Cerebellar cortex (tissue), 1 donor: ENCODE data around the gene EVI5L.

Experiments
- DNase-seq: peaks from one replicate; pipeline ENCODE4 v3.0.0-alpha.2; 2015; ENCODE audit warnings: low spot score

EVI5L gene

GRCh38 chr19:7817801-7818200, 12.2 kb upstream of the EVI5L start:
- no peak for DNase-seq

GRCh38 chr19:7818806-7819205, 11.2 kb upstream of the EVI5L start:
- DNase-seq, result no peak

GRCh38 chr19:7819337-7819736, 10.7 kb upstream of the EVI5L start:
- no peak for DNase-seq

GRCh38 chr19:7820588-7820987, 9.4 kb upstream of the EVI5L start:
- DNase-seq, result no peak

GRCh38 chr19:7822910-7823515, 7.0 kb upstream of the EVI5L start:
- no peak for DNase-seq

GRCh38 chr19:7823686-7824301, 6.2 kb upstream of the EVI5L start:
- no peak for DNase-seq

- no peak for DNase-seq
These were observed 875 bp upstream of the EVI5L start for GRCh38 chr19:7829166-7829520.

GRCh38 chr19:7830272-7830771, 304 bp downstream of the EVI5L start:
- DNase-seq, result no peak

- no peak for DNase-seq
These were observed 805 bp downstream of the EVI5L start for GRCh38 chr19:7830823-7831222.

GRCh38 chr19:7831452-7831851, 1.4 kb downstream of the EVI5L start:
- DNase-seq, result peak; percentile 48

- peak; percentile 33 for DNase-seq
These were observed 2.0 kb downstream of the EVI5L start for GRCh38 chr19:7832009-7832408.

- DNase-seq, result no peak
These were observed 2.8 kb downstream of the EVI5L start for GRCh38 chr19:7832781-7833180.

GRCh38 chr19:7833225-7834099, 3.4 kb downstream of the EVI5L start:
- peak; percentile 57 for DNase-seq

- DNase-seq, result no peak
These were observed 9.5 kb downstream of the EVI5L start for GRCh38 chr19:7839476-7839875.

GRCh38 chr19:7840629-7841028, 10.6 kb downstream of the EVI5L start:
- no peak for DNase-seq

- DNase-seq, result no peak
These were observed 12.0 kb downstream of the EVI5L start for GRCh38 chr19:7841751-7842660.

GRCh38 chr19:7842661-7843294, 12.8 kb downstream of the EVI5L start:
- DNase-seq, result no peak

- DNase-seq, result no peak
These were observed 13.5 kb downstream of the EVI5L start for GRCh38 chr19:7843521-7843920.

- DNase-seq, result no peak
These were observed 14.4 kb downstream of the EVI5L start for GRCh38 chr19:7844405-7844804.

GRCh38 chr19:7844951-7845350, 14.9 kb downstream of the EVI5L start:
- no peak for DNase-seq

- DNase-seq, result no peak
These were observed 15.6 kb downstream of the EVI5L start for GRCh38 chr19:7845390-7846154.
